SU-DHL-6 (cell line): ENCODE data around the gene SLC22A17.
"Not testable (repeated sequence)": the region's sequence is repeated elsewhere in the genome, so short reads cannot be mapped to it uniquely, and the experiment has no call there.

ENCODE experiments used
- H2AFZ ChIP-seq: fragments of 200-600 bp; sonication (generic); 2 replicates; pipeline ENCODE4 v1.6.1; 2014; ENCODE audit warnings: low read depth, mild to moderate bottlenecking, moderate library complexity, mixed read lengths, antibody characterized with exemption, low read length; ENCODE audit not compliant: severe bottlenecking
- H3F3A ChIP-seq: fragments of 200-600 bp; shearing (Covaris generic); 2 replicates; pipeline ENCODE4 v1.6.0; 2016; ENCODE audit warnings: antibody characterized with exemption, mild to moderate bottlenecking; ENCODE audit not compliant: insufficient read depth
- H3K27ac ChIP-seq: fragments of 200-600 bp; sonication (generic); 2 replicates; pipeline ENCODE4 v1.5.1; 2016; ENCODE audit warnings: low read depth, mild to moderate bottlenecking, low read length, moderate library complexity, mixed read lengths
- H3K27me3 ChIP-seq: fragments of 200-600 bp; sonication (generic), shearing (Covaris generic); 2 replicates; pipeline ENCODE4 v1.6.0; 2014; ENCODE audit warnings: mild to moderate bottlenecking, low read length
- H3K36me3 ChIP-seq: fragments of 200-600 bp; sonication (generic); 2 replicates; pipeline ENCODE4 v1.6.1; 2014; ENCODE audit warnings: mild to moderate bottlenecking, low read length, mixed read lengths
- H3K4me2 ChIP-seq: fragments of 300-600, 200-600 bp; shearing (Covaris generic), sonication (generic); 2 replicates; pipeline ENCODE4 v1.6.0; 2014; ENCODE audit warnings: low read length, low read depth, mild to moderate bottlenecking; ENCODE audit not compliant: poor library complexity, severe bottlenecking
- H3K4me3 ChIP-seq: fragments of 200-600 bp; sonication (generic); 2 replicates; pipeline ENCODE4 v1.5.1; 2014; ENCODE audit warnings: antibody characterized with exemption, low read length, mild to moderate bottlenecking, mixed read lengths; ENCODE audit not compliant: insufficient read depth, poor library complexity, severe bottlenecking
- H3K79me2 ChIP-seq: fragments of 200-600 bp; sonication (generic); 2 replicates; pipeline ENCODE4 v1.6.1; 2014; ENCODE audit warnings: mild to moderate bottlenecking, low read length, moderate library complexity; ENCODE audit not compliant: insufficient read depth
- H3K9ac ChIP-seq: fragments of 200-600 bp; sonication (generic); 2 replicates; pipeline ENCODE4 v1.7.0; 2014; ENCODE audit warnings: mild to moderate bottlenecking, low read length
- H3K9me2 ChIP-seq: fragments of 200-600 bp; sonication (generic); replicated peaks from 2 replicates; pipeline ENCODE4 v1.6.1; 2014; ENCODE audit warnings: low read length; ENCODE audit not compliant: insufficient read depth
- H3K9me3 ChIP-seq: fragments of 200-600 bp; sonication (generic); 2 replicates; pipeline ENCODE4 v1.6.1; 2014; ENCODE audit warnings: low read length, mixed read lengths; ENCODE audit not compliant: insufficient read depth
- H4K20me1 ChIP-seq: fragments of 200-600 bp; sonication (generic); 2 replicates; pipeline ENCODE4 v1.6.1; 2014; ENCODE audit warnings: low read depth, mild to moderate bottlenecking, antibody characterized with exemption, low read length, moderate library complexity, mixed read lengths
- CTCF ChIP-seq: fragments of 200-600 bp; sonication (generic); IDR thresholded peaks from one replicate; pipeline ENCODE4 v1.5.1; 2017; ENCODE audit warnings: antibody characterized with exemption, mild to moderate bottlenecking, low read length, moderate library complexity; ENCODE audit not compliant: insufficient read depth, poor library complexity, severe bottlenecking
- EZH2phosphoT487 ChIP-seq: fragments of 200-600 bp; sonication (generic), shearing (Covaris generic); conservative IDR thresholded peaks from 2 replicates; pipeline ENCODE4 v1.6.1; 2018; ENCODE audit warnings: mild to moderate bottlenecking, antibody characterized with exemption, low read length, moderate library complexity, mixed read lengths

Gene SLC22A17

GRCh38 chr14:23352506-23353432 lies at the start of gene SLC22A17:
TSS of gene SLC22A17 (minus strand) at chr14:23352887.
- Histone ChIP-seq H3K9me3 (no peaks in the 10 kb centered on the region), H3K27me3 (no peaks in the 10 kb centered on the region), H2AFZ (no peak within 1 kb of the TSS), H3F3A (no peaks in the 10 kb centered on the region), H3K9me2 (no peaks in the 10 kb centered on the region), H3K36me3 (no peaks in the 10 kb centered on the region), H3K4me3 (no peak within 1 kb of the TSS), H3K9ac (no peak within 1 kb of the TSS), H3K4me2 (no peak within 1 kb of the TSS), H3K27ac (no peak within 1 kb of the TSS), H3K79me2 (no peaks in the 10 kb centered on the region), H4K20me1 (no peaks in the 10 kb centered on the region)
- TF ChIP-seq EZH2phosphoT487 (no peak), CTCF (no peak)

DNA sequence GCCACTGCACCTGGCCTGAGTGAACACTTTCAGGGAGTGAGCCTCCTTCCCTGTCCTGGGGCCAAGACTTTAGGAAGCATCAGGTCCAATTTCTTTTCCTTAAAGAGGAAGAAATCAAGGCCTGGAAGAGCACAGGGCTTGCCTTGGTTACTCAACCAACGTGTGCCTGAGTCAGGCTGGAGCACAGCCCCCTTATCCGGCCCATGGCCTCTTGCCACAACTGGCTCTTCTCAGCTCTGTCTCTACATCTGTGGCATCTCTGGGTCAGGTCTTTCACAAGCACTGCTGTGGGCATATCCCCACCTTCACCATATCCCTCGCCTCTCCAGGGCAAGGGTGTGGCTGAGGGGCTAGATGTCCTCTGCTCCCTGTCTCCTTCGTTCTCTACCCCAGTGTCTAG lies 48.6 kb upstream of the SLC22A17 start:
- no peak overlapping the region for H3K9ac ChIP-seq
- no peaks in the 10 kb centered on the region for H3K36me3 ChIP-seq
- no peaks in the 10 kb centered on the region for H3K27me3 ChIP-seq
- H3K9me3 ChIP-seq = no peaks in the 10 kb centered on the region
- no peak overlapping the region for H2AFZ ChIP-seq
- H3K9me2 ChIP-seq = no peaks in the 10 kb centered on the region
- no peaks in the 10 kb centered on the region for H3F3A ChIP-seq
- H3K4me2 ChIP-seq = no peak overlapping the region
- no peaks in the 10 kb centered on the region for H3K79me2 ChIP-seq
- H3K27ac ChIP-seq = no peak overlapping the region
- no peak overlapping the region for H3K4me3 ChIP-seq
- no peaks in the 10 kb centered on the region for H4K20me1 ChIP-seq
- TF ChIP-seq CTCF (no peak), EZH2phosphoT487 (no peak)

DNA sequence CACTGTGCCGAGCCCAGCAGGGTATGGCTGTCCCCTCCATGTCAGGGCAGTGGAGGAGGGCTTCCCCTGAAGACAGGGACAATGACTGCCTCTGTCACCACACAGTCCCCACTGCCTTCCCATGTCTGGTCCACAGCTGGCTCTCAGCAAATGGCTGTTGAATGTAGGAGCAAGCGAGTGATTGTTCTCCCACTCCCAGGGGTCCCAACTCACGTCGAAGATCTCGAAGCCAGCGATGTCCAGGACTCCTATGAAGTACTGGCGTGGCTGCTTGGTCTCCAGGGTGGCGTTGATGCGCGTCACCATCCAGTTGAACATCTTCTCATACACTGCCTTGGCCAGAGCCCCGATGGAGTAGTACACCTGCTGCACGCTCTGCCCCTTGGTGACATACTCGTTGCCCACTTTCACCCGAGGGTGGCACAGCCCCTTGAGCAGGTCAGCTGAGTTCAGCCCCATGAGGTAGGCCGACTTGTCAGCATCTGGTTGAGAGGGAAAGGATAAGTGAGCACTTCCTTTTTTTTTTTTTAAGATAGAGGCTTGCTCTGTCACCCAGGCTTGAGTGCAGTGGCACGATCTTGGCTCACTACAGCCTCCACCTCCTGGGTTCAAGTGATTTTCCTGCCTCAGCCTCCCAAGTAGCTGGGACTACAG lies 47.9 kb upstream of the SLC22A17 start:
- H3K27ac ChIP-seq, H2AFZ ChIP-seq, H3F3A ChIP-seq, H3K9ac ChIP-seq, H3K9me3 ChIP-seq, H3K9me2 ChIP-seq, H4K20me1 ChIP-seq, H3K4me3 ChIP-seq, H3K4me2 ChIP-seq, H3K27me3 ChIP-seq, H3K36me3 ChIP-seq, H3K79me2 ChIP-seq: not testable (repeated sequence)

DNA sequence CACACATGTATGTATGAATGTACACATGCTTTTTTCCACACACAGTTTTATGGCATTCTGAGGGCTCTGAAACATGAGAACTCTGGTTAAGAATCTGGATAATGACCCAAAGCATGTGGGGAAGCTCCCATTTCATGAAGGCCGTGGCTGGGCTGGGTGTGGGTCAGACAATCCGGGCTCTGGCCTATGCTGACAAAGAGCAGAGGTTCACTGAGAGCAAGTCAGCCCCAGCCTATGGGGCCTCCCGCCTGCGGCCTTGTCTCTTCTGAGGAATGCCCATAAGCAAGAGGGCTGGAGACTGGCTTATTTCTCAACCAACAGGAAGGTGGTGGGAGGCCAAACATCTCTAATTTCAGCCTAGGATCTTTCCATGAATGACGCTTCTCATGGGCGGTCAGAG lies 46.9 kb upstream of the SLC22A17 start:
- no peak overlapping the region for H2AFZ ChIP-seq
- no peaks in the 10 kb centered on the region for H3K9me2 ChIP-seq
- H3K9ac ChIP-seq = no peak overlapping the region
- no peaks in the 10 kb centered on the region for H4K20me1 ChIP-seq
- no peak overlapping the region for H3K4me2 ChIP-seq
- no peaks in the 10 kb centered on the region for H3K27me3 ChIP-seq
- no peak overlapping the region for H3K4me3 ChIP-seq
- H3K79me2 ChIP-seq = no peaks in the 10 kb centered on the region
- H3K27ac ChIP-seq = no peak overlapping the region
- no peaks in the 10 kb centered on the region for H3K9me3 ChIP-seq
- no peaks in the 10 kb centered on the region for H3F3A ChIP-seq
- TF ChIP-seq CTCF = no peak
- no peak for TF ChIP-seq EZH2phosphoT487
- no peaks in the 10 kb centered on the region for H3K36me3 ChIP-seq
